HFF-Myc (cell line): ENCODE measurements around the gene SPRED3.
A peak's percentile ranks its signal among the peaks of the same experiment; 100 is the strongest.

Experiments used
- DNase-seq: peaks from one replicate; pipeline ENCODE4 v3.0.0-alpha.2; 2011; ENCODE audit warnings: low read depth; ENCODE audit errors: extremely low read depth
- H3K4me3 ChIP-seq: replicated peaks from 2 replicates; pipeline ENCODE4 v1.5.1; 2011; ENCODE audit warnings: low read depth, mild to moderate bottlenecking, control low read depth, low read length
- TF ChIP-seq, protein P1 (sequence below): IDR thresholded peaks from 2 replicates; pipeline ENCODE4 v1.5.1; 2012; ENCODE audit warnings: mild to moderate bottlenecking, low read depth, low read length, control low read depth; ENCODE audit errors: missing control alignments

Gene SPRED3

DNA sequence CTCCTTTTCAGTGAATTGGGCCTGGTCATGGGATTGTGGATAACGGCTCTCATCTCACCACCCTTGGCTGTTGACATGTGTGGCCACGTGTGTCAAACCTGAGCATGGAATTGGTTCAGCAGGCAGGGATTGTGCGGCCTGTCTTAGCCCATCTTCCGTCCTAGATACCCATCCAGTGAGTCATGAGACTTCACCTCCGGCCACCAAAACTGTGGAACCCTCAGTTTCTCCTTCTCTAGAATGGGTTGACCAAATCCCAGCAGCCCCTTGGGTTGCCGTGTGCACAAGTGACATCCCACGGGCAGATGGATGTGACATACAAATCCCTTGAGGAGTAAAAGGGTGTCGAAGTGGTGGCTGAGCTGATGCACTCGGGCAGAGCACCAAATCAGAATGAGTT lies 7.4 kb upstream of the SPRED3 start:
- TF ChIP-seq, protein P1, sequence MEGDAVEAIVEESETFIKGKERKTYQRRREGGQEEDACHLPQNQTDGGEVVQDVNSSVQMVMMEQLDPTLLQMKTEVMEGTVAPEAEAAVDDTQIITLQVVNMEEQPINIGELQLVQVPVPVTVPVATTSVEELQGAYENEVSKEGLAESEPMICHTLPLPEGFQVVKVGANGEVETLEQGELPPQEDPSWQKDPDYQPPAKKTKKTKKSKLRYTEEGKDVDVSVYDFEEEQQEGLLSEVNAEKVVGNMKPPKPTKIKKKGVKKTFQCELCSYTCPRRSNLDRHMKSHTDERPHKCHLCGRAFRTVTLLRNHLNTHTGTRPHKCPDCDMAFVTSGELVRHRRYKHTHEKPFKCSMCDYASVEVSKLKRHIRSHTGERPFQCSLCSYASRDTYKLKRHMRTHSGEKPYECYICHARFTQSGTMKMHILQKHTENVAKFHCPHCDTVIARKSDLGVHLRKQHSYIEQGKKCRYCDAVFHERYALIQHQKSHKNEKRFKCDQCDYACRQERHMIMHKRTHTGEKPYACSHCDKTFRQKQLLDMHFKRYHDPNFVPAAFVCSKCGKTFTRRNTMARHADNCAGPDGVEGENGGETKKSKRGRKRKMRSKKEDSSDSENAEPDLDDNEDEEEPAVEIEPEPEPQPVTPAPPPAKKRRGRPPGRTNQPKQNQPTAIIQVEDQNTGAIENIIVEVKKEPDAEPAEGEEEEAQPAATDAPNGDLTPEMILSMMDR: no peak

GRCh38 chr19:38383184-38383583 lies 5.3 kb upstream of the SPRED3 start:
- TF ChIP-seq, protein P1: no peak
- H3K4me3 ChIP-seq: no peak overlapping the region
- no peak for DNase-seq

More for the DNA sequence above, 7.4 kb upstream of the SPRED3 start:
- no peak for DNase-seq
- H3K4me3 ChIP-seq: no peak overlapping the region

- DNase-seq: no peak
- TF ChIP-seq, protein P1: no peak
These were observed 4.8 kb upstream of the SPRED3 start for GRCh38 chr19:38383743-38384142.

DNA sequence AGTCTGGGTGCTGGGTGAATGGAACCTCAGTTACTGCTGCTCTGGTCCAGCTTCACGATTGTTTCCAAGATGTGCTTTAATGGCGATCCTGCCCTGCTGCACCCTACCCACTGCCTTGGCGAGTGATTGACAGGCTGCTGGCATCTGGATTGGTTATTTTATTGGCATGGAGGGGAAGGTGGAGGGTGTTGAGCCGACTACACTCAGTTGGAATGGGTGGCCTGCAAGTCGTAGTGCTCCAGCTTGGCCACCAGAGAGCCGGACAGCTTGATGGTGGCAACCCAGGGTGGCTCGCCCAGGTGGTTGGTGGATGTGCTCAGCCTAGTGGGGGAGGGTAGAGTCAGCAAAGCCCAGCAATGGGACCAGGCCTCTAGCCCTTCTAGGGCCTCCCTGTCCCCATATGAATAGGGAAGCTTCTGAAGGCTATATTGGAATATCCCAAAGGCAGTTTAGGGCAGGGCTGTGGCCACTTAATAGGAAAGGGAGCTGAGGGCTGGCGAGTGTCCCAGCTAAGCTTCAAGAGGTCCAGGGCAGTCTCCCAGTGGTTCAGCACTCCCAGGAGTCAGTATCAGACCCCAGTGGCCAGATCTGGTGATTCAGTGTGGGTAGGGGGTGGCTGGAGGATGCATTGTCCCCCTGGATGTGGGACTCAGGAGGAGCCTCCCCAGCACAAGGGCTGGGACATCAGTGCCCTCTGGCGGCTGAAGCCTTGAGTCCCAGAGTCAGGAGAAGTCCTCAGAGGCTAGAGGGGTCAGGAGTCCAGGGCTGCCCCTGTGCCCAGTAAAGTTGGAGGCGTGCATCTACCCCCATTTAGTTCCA lies 4.1 kb upstream of the SPRED3 start:
- H3K4me3 ChIP-seq: no peak overlapping the region
- no peak for DNase-seq
- TF ChIP-seq, protein P1: peak; percentile 44

More at GRCh38 chr19:38383743-38384142, 4.8 kb upstream of the SPRED3 start:
- H3K4me3 ChIP-seq: no peak overlapping the region

- no peak for DNase-seq
- H3K4me3 ChIP-seq: no peak overlapping the region
- TF ChIP-seq, protein P1: no peak
These were observed 3.3 kb upstream of the SPRED3 start for GRCh38 chr19:38385057-38385803.

DNA sequence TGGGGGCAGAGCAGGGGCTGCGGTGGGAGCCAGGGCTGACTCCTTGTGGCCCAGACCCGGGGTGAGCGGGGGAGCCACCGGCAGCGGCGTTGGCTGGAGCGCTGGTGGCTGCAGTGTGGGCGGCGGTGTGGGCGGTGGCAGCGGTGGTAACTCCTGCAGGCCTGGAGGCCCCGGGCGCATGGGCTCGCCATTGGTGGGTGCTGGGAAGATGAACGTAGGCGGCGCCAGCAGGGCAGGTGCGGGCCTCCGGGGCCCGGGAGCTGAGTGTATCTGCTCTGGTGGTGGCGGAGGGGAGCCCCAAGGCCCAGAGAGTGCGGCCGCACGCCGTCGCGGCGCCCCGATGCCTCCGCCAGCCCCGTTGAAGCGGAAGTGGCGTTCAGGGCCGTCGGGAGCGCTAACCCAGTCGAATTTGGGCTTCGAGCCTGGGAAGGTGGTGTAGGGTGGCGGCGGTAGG lies 2.7 kb upstream of the SPRED3 start:
- no peak overlapping the region for H3K4me3 ChIP-seq
- TF ChIP-seq, protein P1: no peak
- DNase-seq: no peak
